Endodermal cell (in vitro differentiated cells): ENCODE measurements around the gene ARMC2. TPM values are rescaled to one million over a fixed set of nuclear protein-coding genes. Genes with fewer than 3 reads are reported as not detected.
"Not testable (repeated sequence)": the region's sequence is repeated elsewhere in the genome, so short reads cannot be mapped to it uniquely, and the experiment has no call there.

Experiments used
- DNase-seq: peaks from one replicate; pipeline ENCODE4 v3.0.0-alpha.2; 2017
- H3K27ac ChIP-seq: 2 replicates; pipeline ENCODE4 v1.5.1; 2013; ENCODE audit warnings: mild to moderate bottlenecking, low read depth, low read length, moderate library complexity
- H3K27me3 ChIP-seq: 2 replicates; pipeline ENCODE4 v1.6.1; 2013; ENCODE audit warnings: mild to moderate bottlenecking, low read length, moderate library complexity; ENCODE audit not compliant: insufficient read depth, control insufficient read depth, poor library complexity, severe bottlenecking
- H3K36me3 ChIP-seq: 2 replicates; pipeline ENCODE4 v1.7.0; 2013; ENCODE audit warnings: mild to moderate bottlenecking, low read length, moderate library complexity; ENCODE audit not compliant: control insufficient read depth, insufficient read depth
- H3K4me1 ChIP-seq: one replicate; pipeline ENCODE4 v1.7.0; 2013; ENCODE audit warnings: low read length; ENCODE audit not compliant: control insufficient read depth, insufficient read depth
- H3K4me3 ChIP-seq: 2 replicates; pipeline ENCODE4 v1.5.1; 2013; ENCODE audit warnings: mild to moderate bottlenecking, low read length, moderate library complexity
- H3K9ac ChIP-seq: 2 replicates; pipeline ENCODE4 v1.6.1; 2013; ENCODE audit warnings: mild to moderate bottlenecking, low read length, moderate library complexity; ENCODE audit not compliant: poor library complexity, severe bottlenecking; ENCODE audit errors: extremely low read depth
- H3K9me3 ChIP-seq: 2 replicates; pipeline ENCODE4 v1.6.1; 2013; ENCODE audit warnings: mild to moderate bottlenecking, low read length, moderate library complexity; ENCODE audit not compliant: control insufficient read depth
- H3K27ac Mint-ChIP-seq: 2 replicates; pipeline ENCODE4 v1.8.0; 2020; ENCODE audit warnings: mixed read lengths
- H3K27me3 Mint-ChIP-seq: 2 replicates; pipeline ENCODE4 v1.8.0; 2021; ENCODE audit warnings: mild to moderate bottlenecking, mixed read lengths; ENCODE audit not compliant: insufficient read depth
- H3K36me3 Mint-ChIP-seq: 2 replicates; pipeline ENCODE4 v1.8.0; 2020; ENCODE audit warnings: low read depth, mixed read lengths
- H3K4me1 Mint-ChIP-seq: 2 replicates; pipeline ENCODE4 v1.8.0; 2020; ENCODE audit warnings: mixed read lengths
- H3K4me3 Mint-ChIP-seq: 2 replicates; pipeline ENCODE4 v1.8.0; 2020; ENCODE audit warnings: mild to moderate bottlenecking, moderate library complexity, mixed read lengths
- H3K9me3 Mint-ChIP-seq: 2 replicates; pipeline ENCODE4 v1.8.0; 2020; ENCODE audit warnings: mild to moderate bottlenecking, mixed read lengths
- WGBS, 2 experiments: methylation state at CpG; one replicate each; pipeline versions ENCODE4 v1.1.5 to v1.1.7; 2013; ENCODE audit warnings: missing lambda C conversion rate in 2 of 2, mixed read lengths in 1 of 2; ENCODE audit not compliant: insufficient coverage in 1 of 2, insufficient read length in 1 of 2; 5-methylcytosine and 5-hydroxymethylcytosine counted together
- total RNA-seq, 2 donors: library from RNA; stranded (reverse); fragmentation: NEBNext Ultra II Directional in 1 of 2; extraction: Animal tissue kit (Norgen Biotek cat#: 25700) in 1 of 2; gene quantifications; 2 replicates in 1 of 2; 3 replicates in 1 of 2; pipeline ENCODE4 v1.2.1, GENCODE V29; 2021
- TF ChIP-seq, protein P1 (sequence below): fragments of 200-600 bp; sonication (generic); conservative IDR thresholded peaks from 2 replicates; pipeline ENCODE4 v1.5.0; 2021; ENCODE audit warnings: antibody characterized with exemption, mild to moderate bottlenecking

Gene ARMC2
- total RNA-seq, 2 donors from 2014 or later: 7.1 to 8.3 TPM

DNA sequence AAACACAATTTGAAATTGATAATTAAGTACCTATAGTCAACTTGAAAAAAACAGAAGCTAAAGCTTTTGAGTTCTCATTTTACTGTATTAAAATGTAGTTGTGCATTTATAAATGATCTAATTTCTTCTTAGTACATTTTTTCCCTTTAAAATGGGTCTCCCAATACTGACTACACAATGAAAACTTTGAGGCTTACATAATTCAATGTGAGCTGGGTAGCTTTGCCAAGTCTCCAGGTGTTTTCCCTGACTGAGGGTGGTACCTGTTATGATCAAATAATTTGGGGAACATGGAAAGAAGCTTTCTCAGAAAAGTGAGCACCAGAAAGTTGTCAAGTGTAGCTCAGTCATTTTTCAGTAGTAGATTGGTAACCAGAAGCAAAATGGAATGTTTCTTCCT, 74.3 kb downstream of the ARMC2 start:
- Histone ChIP-seq H3K27ac (no peak overlapping the region), H3K4me1 (no peaks in the 10 kb centered on the region), H3K9ac (no peak overlapping the region), H3K4me3 (no peak overlapping the region), H3K27me3 (no peaks in the 10 kb centered on the region), H3K9me3 (no peaks in the 10 kb centered on the region), H3K36me3 (no peaks in the 10 kb centered on the region)
- DNase-seq: no peak
- TF ChIP-seq, protein P1, sequence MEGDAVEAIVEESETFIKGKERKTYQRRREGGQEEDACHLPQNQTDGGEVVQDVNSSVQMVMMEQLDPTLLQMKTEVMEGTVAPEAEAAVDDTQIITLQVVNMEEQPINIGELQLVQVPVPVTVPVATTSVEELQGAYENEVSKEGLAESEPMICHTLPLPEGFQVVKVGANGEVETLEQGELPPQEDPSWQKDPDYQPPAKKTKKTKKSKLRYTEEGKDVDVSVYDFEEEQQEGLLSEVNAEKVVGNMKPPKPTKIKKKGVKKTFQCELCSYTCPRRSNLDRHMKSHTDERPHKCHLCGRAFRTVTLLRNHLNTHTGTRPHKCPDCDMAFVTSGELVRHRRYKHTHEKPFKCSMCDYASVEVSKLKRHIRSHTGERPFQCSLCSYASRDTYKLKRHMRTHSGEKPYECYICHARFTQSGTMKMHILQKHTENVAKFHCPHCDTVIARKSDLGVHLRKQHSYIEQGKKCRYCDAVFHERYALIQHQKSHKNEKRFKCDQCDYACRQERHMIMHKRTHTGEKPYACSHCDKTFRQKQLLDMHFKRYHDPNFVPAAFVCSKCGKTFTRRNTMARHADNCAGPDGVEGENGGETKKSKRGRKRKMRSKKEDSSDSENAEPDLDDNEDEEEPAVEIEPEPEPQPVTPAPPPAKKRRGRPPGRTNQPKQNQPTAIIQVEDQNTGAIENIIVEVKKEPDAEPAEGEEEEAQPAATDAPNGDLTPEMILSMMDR: no peak
- H3K36me3 Mint-ChIP-seq: no peaks in the 10 kb centered on the region
- H3K27ac Mint-ChIP-seq: no peak overlapping the region
- peaks cover 18% of the 10 kb centered on the region for H3K4me1 Mint-ChIP-seq
- H3K27me3 Mint-ChIP-seq: no peaks in the 10 kb centered on the region
- H3K4me3 Mint-ChIP-seq: no peak overlapping the region
- H3K9me3 Mint-ChIP-seq: no peaks in the 10 kb centered on the region

DNA sequence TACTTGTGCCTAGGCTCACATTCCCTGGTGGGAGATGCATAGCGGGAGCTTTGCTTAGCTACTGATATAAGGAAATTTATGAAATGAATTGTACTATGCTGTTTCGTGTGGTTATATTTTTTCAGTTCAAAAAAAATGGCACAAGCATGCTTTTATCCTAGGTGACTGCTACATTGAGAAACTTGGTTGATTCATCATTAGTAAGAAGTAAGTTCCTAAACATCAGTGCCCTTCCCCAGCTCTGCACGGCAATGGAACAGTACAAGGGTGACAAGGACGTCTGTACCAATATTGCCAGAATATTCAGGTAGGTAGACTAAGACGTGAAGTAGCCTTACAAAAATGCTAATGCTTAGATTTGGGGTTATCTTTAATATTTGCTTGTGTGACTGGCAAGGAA, 79.7 kb downstream of the ARMC2 start:
- Histone ChIP-seq H3K36me3 (no peaks in the 10 kb centered on the region), H3K4me1 (no peaks in the 10 kb centered on the region), H3K27me3 (no peaks in the 10 kb centered on the region), H3K27ac (no peak overlapping the region), H3K4me3 (no peak overlapping the region), H3K9ac (no peak overlapping the region), H3K9me3 (no peaks in the 10 kb centered on the region)
- no peak for DNase-seq
- Mint-ChIP-seq H3K36me3 (no peaks in the 10 kb centered on the region), H3K27me3 (no peaks in the 10 kb centered on the region), H3K9me3 (peaks cover 3% of the 10 kb centered on the region), H3K27ac (no peak overlapping the region), H3K4me1 (peaks cover 9% of the 10 kb centered on the region), H3K4me3 (no peak overlapping the region)
- 91 to 100% methylated on average over 3 to 5 of the region's 5 CpGs for WGBS, 2 experiments
- TF ChIP-seq, protein P1: no peak

DNA sequence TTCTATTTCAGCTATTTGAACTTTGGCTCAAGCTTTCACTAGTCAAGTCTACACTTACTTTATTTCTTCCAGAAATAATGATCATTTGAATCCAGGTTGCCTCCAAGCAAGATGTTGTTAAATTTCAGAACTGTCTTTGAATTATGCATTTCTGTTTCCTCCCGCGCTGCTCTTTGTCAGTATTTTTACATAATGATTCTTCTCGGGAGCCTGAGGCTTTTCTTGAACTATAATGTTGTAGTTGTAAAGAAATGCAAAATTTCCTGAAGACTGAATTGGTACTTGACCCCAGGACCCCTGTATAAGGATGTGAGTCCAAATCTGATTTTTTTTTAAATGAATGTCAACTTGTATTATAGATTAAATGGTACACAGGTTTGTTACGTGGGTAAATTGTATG, 80.4 kb downstream of the ARMC2 start:
- TF ChIP-seq, protein P1: no peak
- H3K4me3 ChIP-seq: no peak overlapping the region
- no peaks in the 10 kb centered on the region for H3K27me3 ChIP-seq
- 63 to 69% methylated on average over 3 to 4 of the region's 4 CpGs for WGBS, 2 experiments
- H3K4me1 ChIP-seq: no peaks in the 10 kb centered on the region
- Mint-ChIP-seq H3K27ac (no peak overlapping the region), H3K27me3 (no peaks in the 10 kb centered on the region), H3K4me1 (peaks cover 9% of the 10 kb centered on the region), H3K9me3 (peaks cover 3% of the 10 kb centered on the region), H3K36me3 (no peaks in the 10 kb centered on the region), H3K4me3 (no peak overlapping the region)
- H3K9ac ChIP-seq: no peak overlapping the region
- no peaks in the 10 kb centered on the region for H3K9me3 ChIP-seq
- no peaks in the 10 kb centered on the region for H3K36me3 ChIP-seq
- DNase-seq: no peak
- no peak overlapping the region for H3K27ac ChIP-seq

DNA sequence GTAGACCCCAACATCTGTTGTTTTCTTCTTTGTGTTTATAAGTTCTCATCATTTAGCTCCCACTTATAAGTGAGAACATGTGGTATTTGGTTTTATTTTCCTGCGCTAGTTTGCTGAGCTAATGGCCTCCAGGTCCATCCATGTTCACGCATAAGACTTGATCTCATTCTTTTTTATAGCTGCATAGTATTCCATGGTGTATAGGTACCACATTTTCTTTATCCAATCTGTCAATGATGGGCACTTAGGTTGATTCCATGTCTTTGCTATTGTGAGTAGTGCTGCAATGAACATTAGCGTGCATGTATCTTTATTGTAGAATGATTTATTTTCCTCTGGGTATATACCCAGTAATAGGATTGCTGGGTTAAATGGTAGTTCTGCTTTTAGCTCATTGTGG, 82.9 kb downstream of the ARMC2 start:
- not testable (repeated sequence) for H3K27ac ChIP-seq, H3K36me3 ChIP-seq, H3K36me3 Mint-ChIP-seq, H3K4me1 Mint-ChIP-seq, DNase-seq, H3K9me3 ChIP-seq, H3K4me3 ChIP-seq, H3K9me3 Mint-ChIP-seq, H3K27me3 Mint-ChIP-seq, H3K27ac Mint-ChIP-seq, H3K9ac ChIP-seq, H3K4me3 Mint-ChIP-seq, H3K27me3 ChIP-seq, H3K4me1 ChIP-seq
- WGBS, 2 experiments: 96 to 100% methylated on average over 1 to 3 of the region's 3 CpGs
